Body of pancreas (tissue), 4 donors: ENCODE results near the gene PDK4.

ENCODE experiments used
- POLR2A ChIP-seq, 3 donors: fragments of 450-650 bp; IDR thresholded peaks; one replicate each; pipeline ENCODE4 v1.6.1; 2016; ENCODE audit warnings: antibody characterized with exemption in 3 of 3, mild to moderate bottlenecking in 2 of 3
- TF ChIP-seq, protein P1 (sequence below), 7 experiments: fragments of 450-650 bp in 4 of 7; fragments of 200-600 bp in 3 of 7; sonication (generic) in 3 of 7; IDR thresholded peaks; one replicate each; pipeline ENCODE4 v1.5.1; 2016 to 2019; ENCODE audit warnings: antibody characterized with exemption in 7 of 7

GRCh38 chr7:95620631-95621030 lies 24.3 kb upstream of the PDK4 start:
- TF ChIP-seq, protein P1, sequence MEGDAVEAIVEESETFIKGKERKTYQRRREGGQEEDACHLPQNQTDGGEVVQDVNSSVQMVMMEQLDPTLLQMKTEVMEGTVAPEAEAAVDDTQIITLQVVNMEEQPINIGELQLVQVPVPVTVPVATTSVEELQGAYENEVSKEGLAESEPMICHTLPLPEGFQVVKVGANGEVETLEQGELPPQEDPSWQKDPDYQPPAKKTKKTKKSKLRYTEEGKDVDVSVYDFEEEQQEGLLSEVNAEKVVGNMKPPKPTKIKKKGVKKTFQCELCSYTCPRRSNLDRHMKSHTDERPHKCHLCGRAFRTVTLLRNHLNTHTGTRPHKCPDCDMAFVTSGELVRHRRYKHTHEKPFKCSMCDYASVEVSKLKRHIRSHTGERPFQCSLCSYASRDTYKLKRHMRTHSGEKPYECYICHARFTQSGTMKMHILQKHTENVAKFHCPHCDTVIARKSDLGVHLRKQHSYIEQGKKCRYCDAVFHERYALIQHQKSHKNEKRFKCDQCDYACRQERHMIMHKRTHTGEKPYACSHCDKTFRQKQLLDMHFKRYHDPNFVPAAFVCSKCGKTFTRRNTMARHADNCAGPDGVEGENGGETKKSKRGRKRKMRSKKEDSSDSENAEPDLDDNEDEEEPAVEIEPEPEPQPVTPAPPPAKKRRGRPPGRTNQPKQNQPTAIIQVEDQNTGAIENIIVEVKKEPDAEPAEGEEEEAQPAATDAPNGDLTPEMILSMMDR (IDR thresholded peaks at IDR 0.05): no peak
- no peak for TF ChIP-seq POLR2A (IDR thresholded peaks at IDR 0.05)
